K562 (cell line): Measurements from ENCODE around the gene ERVFRD-1. TPM values are rescaled to one million over a fixed set of nuclear protein-coding genes. Genes with fewer than 3 reads are reported as not detected.
A peak's percentile ranks its signal among the peaks of the same experiment; 100 is the strongest.

Experiments
- MAFF ChIP-seq: IDR thresholded peaks from 2 replicates; pipeline ENCODE4 v1.6.1; 2012; ENCODE audit warnings: low read length, improper control_type of control experiment
- POU5F1 ChIP-seq: fragments of 150-350 bp; IDR thresholded peaks from 2 replicates; pipeline ENCODE4 v1.6.1; 2014; ENCODE audit warnings: borderline replicate concordance, low read length, low read depth, mild to moderate bottlenecking; ENCODE audit not compliant: partially characterized antibody
- RERE ChIP-seq: sonication (generic); formaldehyde crosslinking; IDR thresholded peaks from 2 replicates; pipeline ENCODE4 v1.8.0; 2023; ENCODE audit warnings: missing genetic modification reagents, mild to moderate bottlenecking, borderline replicate concordance
- SAFB2 ChIP-seq: fragments of 200-400 bp; formaldehyde crosslinking; IDR thresholded peaks from 2 replicates; pipeline ENCODE4 v1.6.1; 2018; ENCODE audit warnings: borderline replicate concordance, low read length, low read depth, moderate library complexity; ENCODE audit not compliant: severe bottlenecking
- TAL1 ChIP-seq: fragments of 450-650 bp; IDR thresholded peaks from 2 replicates; pipeline ENCODE4 v1.6.1; 2016; ENCODE audit warnings: mild to moderate bottlenecking
- TCF3 ChIP-seq: sonication (generic); formaldehyde crosslinking; IDR thresholded peaks from 2 replicates; pipeline ENCODE4 v1.4.0; 2020; ENCODE audit warnings: mild to moderate bottlenecking, missing genetic modification reagents
- polyA plus RNA-seq, 8 experiments: library from polyadenylated mRNA; depleted of rRNA in 4 of 8; stranded (reverse) in 5 of 8; unstranded in 3 of 8; fragments of >200 nt; fragmentation: Nextera tagmentation in 2 of 8; fragmentation: Illumina TruSeq in 1 of 8; extraction: Ambion mirVana in 2 of 8; extraction: Trizol in 1 of 8; gene quantifications; 2 replicates each; pipeline versions ENCODE4 v1.2.1 to v1.2.3, GENCODE V29; 2011 to 2014; ENCODE audit warnings: inconsistent platforms in 1 of 8, missing spikeins in 1 of 8
- total RNA-seq, 7 experiments: library from RNA; depleted of rRNA in 6 of 7; stranded (reverse); fragments of >200 nt in 6 of 7; fragmentation: Illumina TruSeq in 2 of 7; extraction: Trizol in 2 of 7; gene quantifications; 2 replicates each; pipeline versions ENCODE4 v1.2.1 to v1.2.3, GENCODE V29; 2011 to 2021; ENCODE audit warnings: low replicate concordance in 1 of 7

Gene ERVFRD-1
- total and polyA plus RNA-seq, 9 of the 15 experiments (the other 6 are each of a cell fraction or from before 2014, with no cell fraction given): 0.05 to 0.14 (median 0.09) TPM; not detected in 2

- TF ChIP-seq RERE (no peak), POU5F1 (no peak), SAFB2 (no peak), MAFF (no peak), TCF3 (0 out of 2 replicates have a peak, but pooled peaks have one; percentile 14), TAL1 (peak; percentile 19; the same call in 1 of the 2 replicates)
Observed at GRCh38 chr6:11120271-11121005, 8.9 kb upstream of the ERVFRD-1 start (continued).
